ENCODE measurements around the gene GPM6B. TPM values are rescaled to one million over a fixed set of nuclear protein-coding genes. Genes with fewer than 3 reads are reported as not detected.
"Not testable (repeated sequence)": the region's sequence is repeated elsewhere in the genome, so short reads cannot be mapped to it uniquely, and the experiment has no call there.

GPM6B gene
- total RNA-seq, 1 donor from 2014 or later: 18.6 TPM

DNA sequence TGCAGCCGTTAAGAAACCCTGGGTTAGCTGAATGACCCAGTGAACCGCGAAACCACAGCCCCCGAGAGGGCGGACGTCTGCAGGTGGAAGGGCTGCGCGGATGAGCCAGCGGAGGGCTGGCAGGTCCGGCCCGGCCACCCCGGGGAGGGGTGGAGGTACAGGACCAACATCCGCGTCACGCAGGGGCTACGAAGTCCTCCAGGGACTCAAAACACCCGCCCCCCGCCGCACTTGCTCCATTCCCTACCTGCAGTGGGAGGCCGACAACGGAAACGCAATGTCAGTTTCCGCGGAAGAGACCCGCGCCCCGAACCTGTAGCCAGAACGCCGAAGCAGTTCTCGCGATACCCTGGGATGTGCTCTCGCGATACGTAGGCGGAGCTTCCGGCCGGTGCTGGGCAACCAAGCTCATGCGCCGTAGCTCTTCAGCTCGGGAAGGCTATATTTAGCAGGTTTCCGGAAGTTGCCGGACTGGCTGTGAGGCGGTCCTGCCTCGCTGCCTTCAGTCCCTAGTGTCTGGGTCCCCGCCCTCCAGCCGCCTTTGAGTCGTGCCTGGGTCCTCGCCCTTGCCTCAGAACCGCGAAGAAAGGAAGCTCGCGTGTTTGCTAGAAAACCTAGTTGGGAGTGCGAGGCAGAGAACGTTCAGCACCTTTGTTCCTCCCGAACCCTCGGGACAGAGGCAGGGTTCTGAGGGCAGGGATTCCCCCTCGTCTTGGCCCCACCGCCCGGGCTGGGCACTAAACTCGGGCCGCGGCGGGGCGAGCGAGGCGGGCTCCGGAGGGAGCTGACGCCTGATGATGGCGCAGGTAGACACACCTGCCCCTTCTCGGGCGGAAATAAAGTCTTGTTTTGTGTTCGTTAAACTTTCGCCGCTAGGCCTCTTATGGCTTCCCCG, 82.4 kb downstream of the GPM6B start, which contains the start of the genes OFD1 and TRAPPC2:
OFD1 (plus strand) TSS at position 471 of the 895 bp plus-strand sequence; CDS start at position 795, 324 bp downstream.
TRAPPC2 (minus strand) TSS at position 343 of the 895 bp plus-strand sequence. CDS start 14,657 bp downstream, outside the sequence.
- peaks cover under 1 to 7% of the 10 kb centered on the region in 2 donors for H3K36me3 ChIP-seq
- no peaks in the 10 kb centered on the region for H3K9me3 ChIP-seq
- peak; percentile 82 to 98 for DNase-seq (ENCODE audit: low spot score in 2 of 2)
- peak within 1 kb of the TSS; percentile 70 to 80 for H3K4me3 ChIP-seq
- H3K4me1 ChIP-seq: peaks cover 0 to 6% of the 10 kb centered on the region in 2 donors
- no peaks in the 10 kb centered on the region for H3K27me3 ChIP-seq
- TF ChIP-seq, protein P1, sequence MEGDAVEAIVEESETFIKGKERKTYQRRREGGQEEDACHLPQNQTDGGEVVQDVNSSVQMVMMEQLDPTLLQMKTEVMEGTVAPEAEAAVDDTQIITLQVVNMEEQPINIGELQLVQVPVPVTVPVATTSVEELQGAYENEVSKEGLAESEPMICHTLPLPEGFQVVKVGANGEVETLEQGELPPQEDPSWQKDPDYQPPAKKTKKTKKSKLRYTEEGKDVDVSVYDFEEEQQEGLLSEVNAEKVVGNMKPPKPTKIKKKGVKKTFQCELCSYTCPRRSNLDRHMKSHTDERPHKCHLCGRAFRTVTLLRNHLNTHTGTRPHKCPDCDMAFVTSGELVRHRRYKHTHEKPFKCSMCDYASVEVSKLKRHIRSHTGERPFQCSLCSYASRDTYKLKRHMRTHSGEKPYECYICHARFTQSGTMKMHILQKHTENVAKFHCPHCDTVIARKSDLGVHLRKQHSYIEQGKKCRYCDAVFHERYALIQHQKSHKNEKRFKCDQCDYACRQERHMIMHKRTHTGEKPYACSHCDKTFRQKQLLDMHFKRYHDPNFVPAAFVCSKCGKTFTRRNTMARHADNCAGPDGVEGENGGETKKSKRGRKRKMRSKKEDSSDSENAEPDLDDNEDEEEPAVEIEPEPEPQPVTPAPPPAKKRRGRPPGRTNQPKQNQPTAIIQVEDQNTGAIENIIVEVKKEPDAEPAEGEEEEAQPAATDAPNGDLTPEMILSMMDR (IDR thresholded peaks at IDR 0.05): no peak
- peak within 1 kb of the TSS; percentile 82 to 84 for H3K27ac ChIP-seq
- intact Hi-C loops (cut with DNase I): loop anchor here (1.0 to 5.0 kb wide), 3 partner anchors 46 to 762 kb away; partner anchors contain the start of genes RAB9A and TCEANC

DNA sequence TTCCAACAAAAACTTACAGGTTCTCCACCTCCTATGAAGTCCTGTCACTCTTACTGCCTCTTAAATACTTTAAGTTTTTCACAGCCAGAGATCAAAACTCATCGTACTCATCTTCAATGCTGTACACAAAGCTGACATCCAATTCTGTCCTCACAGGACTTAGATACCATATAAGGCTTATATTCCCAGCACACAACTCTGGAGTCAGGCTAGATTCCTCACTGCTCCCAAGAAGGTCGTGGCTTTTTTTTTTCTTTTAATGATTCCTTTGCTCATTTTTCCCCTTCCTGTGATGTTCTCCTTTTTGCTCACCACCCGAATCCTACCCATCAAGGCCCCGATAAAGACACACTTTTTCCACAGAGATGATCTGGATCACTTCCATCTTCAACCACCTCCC, 83.4 kb downstream of the GPM6B start:
- Histone ChIP-seq H3K27ac (peak overlapping the region; percentile 82 to 84), H3K9me3 (no peaks in the 10 kb centered on the region), H3K36me3 (peaks cover 0 to 3% of the 10 kb centered on the region in 2 donors), H3K4me3 (peak overlapping the region; percentile 70 to 80), H3K4me1 (peaks cover 0 to 6% of the 10 kb centered on the region in 2 donors), H3K27me3 (no peaks in the 10 kb centered on the region)
- DNase-seq (ENCODE audit: low spot score in 2 of 2): no peak
- intact Hi-C loops (cut with DNase I): loop anchor here (5.0 kb wide), 1 partner anchor 761 kb away; no protein-coding TSS in a partner anchor
- TF ChIP-seq, protein P1 (IDR thresholded peaks at IDR 0.05): no peak

DNA sequence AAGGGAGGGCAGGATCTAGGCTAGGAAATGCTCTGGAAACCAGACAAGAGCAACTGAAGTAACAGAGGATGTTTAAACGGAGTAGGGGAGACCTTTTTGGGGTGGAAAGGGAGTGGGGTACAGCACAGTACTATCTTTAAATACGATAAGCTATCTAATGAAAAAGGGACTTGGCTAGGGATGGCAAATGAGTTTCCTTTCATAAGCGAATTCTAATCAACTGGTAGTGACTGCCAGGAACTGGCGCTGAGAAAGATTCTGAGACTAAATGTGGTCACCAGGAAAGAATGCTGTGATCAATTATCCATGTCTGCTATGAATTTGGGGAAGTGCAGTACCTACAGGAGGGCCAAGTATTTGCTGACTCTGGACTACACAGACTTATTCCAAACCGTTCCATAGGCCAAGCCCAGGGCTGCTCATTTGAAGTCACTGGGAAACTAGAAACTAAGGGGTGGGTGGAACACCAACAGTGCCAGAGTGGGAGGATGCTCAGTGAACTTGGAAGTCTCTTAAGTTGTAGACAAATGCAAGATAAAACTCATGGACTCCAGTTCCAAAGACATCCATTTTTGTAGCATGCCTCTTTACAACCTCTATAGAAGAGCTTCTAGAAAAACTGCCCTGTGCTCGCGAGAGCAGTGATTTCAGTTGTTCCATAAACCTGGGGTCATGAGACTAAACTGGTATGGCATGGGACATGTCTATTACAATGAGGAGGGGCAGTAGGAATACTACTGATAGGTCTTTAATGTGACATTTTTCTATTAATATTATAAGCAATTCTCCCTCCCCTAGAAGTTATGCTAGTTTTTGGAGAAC, 84.4 kb downstream of the GPM6B start:
- H3K27ac ChIP-seq: peak overlapping the region; percentile 38 to 84
- TF ChIP-seq, protein P1 (IDR thresholded peaks at IDR 0.05): no peak

DNA sequence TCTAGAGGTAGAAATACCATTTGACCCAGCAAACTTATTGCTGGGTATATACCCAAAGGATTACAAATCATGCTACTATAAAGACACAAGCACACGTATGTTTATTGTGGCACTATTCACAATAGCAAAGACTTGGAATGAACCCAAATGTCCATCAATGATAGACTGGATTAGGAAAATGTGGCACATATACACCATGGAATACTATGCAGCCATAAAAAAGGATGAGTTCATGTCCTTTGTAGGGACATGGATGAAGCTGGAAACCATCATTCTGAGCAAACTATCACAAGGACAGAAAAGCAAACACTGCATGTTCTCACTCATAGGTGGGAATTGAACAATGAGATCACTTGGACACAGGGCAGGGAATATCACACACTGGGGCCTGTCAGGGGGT, 86.4 kb downstream of the GPM6B start:
- DNase-seq (ENCODE audit: low spot score in 2 of 2); H3K36me3 ChIP-seq; H3K4me1 ChIP-seq; H3K9me3 ChIP-seq; H3K4me3 ChIP-seq; H3K27ac ChIP-seq; H3K27me3 ChIP-seq: not testable (repeated sequence)
- intact Hi-C loops (cut with DNase I): loop anchor here (5.0 kb wide), 1 partner anchor 758 kb away; no protein-coding TSS in a partner anchor

More for the DNA sequence above, 84.4 kb downstream of the GPM6B start:
- no peak for DNase-seq (ENCODE audit: low spot score in 2 of 2)
- H3K4me1 ChIP-seq: peaks cover 0 to 6% of the 10 kb centered on the region in 2 donors
- intact Hi-C loops (cut with DNase I): loop anchor here (5.0 kb wide), 1 partner anchor 760 kb away; no protein-coding TSS in a partner anchor
- peak overlapping the region in 1 of 2 donors; percentile 80 for H3K4me3 ChIP-seq
- no peaks in the 10 kb centered on the region for H3K9me3 ChIP-seq
- peaks cover 0 to 3% of the 10 kb centered on the region in 2 donors for H3K36me3 ChIP-seq
- no peaks in the 10 kb centered on the region for H3K27me3 ChIP-seq

DNA sequence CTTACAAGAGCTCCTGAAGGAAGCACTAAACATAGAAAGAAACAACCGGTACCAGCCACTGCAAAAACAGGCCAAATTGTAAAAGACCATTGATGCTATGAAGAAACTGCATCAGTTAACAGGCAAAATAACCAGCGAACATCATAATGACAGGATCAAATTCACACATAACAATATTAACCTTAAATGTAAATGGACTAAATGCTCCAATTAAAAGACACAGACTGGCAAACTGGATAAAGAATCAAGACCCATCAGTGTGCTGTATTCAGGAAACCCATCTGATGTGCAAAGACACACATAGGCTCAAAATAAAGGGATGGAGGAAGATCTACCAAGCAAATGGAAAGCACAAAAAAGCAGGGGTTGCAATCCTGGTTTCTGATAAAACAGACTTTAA, 90.3 kb downstream of the GPM6B start:
- H3K27ac ChIP-seq; H3K27me3 ChIP-seq; H3K4me3 ChIP-seq; H3K36me3 ChIP-seq; DNase-seq (ENCODE audit: low spot score in 2 of 2); H3K4me1 ChIP-seq; H3K9me3 ChIP-seq; intact Hi-C loops (cut with DNase I): not testable (repeated sequence)

DNA sequence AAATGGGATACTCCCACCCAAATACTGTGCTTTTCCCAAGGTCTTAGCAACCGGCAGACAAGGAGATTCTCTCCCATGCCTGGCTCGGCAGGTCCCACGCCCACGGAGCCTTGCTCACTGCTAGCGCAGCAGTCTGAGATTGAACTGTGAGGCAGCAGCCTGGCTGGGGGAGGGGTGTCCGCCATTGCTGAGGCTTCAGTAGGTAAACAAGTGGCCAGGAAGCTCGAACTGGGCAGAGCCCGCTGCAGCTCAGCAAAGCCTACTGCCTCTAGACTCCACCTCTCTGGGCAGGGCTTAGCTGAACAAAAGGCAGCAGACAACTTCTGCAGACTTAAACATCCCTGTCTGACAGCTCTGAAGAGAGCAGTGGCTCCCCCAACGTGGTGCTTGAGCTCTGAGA, 92.0 kb downstream of the GPM6B start:
- H3K4me1 ChIP-seq; H3K27me3 ChIP-seq; H3K27ac ChIP-seq; H3K36me3 ChIP-seq; intact Hi-C loops (cut with DNase I); H3K4me3 ChIP-seq; DNase-seq (ENCODE audit: low spot score in 2 of 2); H3K9me3 ChIP-seq: not testable (repeated sequence)

All from ascending aorta (tissue), 2 donors.